Activated naive CD8-positive, alpha-beta T cell (primary cell): ENCODE data around the gene TMEM217.
"Not testable (repeated sequence)": the region's sequence is repeated elsewhere in the genome, so short reads cannot be mapped to it uniquely, and the experiment has no call there.

Experiments used
- H3K27ac Mint-ChIP-seq: one replicate; pipeline ENCODE4 v1.8.0; 2021; ENCODE audit warnings: mixed read lengths
- H3K27me3 Mint-ChIP-seq: one replicate; pipeline ENCODE4 v1.8.0; 2021; ENCODE audit warnings: mixed read lengths
- H3K36me3 Mint-ChIP-seq: one replicate; pipeline ENCODE4 v1.8.0; 2021; ENCODE audit warnings: mixed read lengths
- H3K4me1 Mint-ChIP-seq: one replicate; pipeline ENCODE4 v1.8.0; 2021; ENCODE audit warnings: low read depth, mixed read lengths
- H3K4me3 Mint-ChIP-seq: one replicate; pipeline ENCODE4 v1.8.0; 2021; ENCODE audit warnings: mild to moderate bottlenecking, mixed read lengths
- H3K9me3 Mint-ChIP-seq: one replicate; pipeline ENCODE4 v1.8.0; 2021; ENCODE audit warnings: low read depth, mixed read lengths

The TMEM217 gene

DNA sequence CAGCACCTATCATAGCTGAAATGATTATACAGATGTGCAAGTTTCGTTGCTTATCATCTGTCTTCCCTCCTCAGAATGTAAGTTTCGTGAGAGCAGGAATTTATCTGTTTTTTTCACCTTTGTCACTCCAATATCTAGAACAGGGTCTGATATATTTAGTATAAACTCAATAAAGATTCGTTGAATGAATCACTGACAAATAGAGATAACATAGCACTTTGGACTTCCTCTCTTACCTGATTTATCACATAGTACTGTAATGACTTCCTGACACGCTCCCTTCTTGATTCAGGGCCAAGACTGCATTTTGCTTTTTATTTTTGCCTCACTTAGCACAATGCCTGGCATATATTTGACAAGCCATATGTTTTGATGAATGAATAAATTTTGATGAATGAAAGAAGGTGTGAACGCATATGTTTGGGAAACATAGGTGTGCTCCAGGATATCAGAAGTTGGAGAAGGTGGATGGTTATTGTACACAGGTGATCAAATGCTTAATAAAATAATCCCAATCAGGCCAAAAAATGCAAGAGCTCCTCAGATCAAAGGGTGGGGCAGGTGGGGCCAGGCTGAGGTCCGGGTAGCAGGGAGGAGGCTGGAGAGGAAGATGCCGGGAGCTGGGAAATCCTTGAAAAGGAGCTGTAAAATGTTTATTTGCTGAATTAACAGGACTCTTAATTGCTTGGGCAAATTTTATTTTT lies 55.0 kb downstream of the TMEM217 start:
- Mint-ChIP-seq H3K4me1 (peaks cover 50% of the 10 kb centered on the region), H3K9me3 (no peaks in the 10 kb centered on the region), H3K27ac (peak overlapping the region; percentile 83), H3K27me3 (no peaks in the 10 kb centered on the region), H3K4me3 (peak overlapping the region; percentile 48), H3K36me3 (no peaks in the 10 kb centered on the region)

DNA sequence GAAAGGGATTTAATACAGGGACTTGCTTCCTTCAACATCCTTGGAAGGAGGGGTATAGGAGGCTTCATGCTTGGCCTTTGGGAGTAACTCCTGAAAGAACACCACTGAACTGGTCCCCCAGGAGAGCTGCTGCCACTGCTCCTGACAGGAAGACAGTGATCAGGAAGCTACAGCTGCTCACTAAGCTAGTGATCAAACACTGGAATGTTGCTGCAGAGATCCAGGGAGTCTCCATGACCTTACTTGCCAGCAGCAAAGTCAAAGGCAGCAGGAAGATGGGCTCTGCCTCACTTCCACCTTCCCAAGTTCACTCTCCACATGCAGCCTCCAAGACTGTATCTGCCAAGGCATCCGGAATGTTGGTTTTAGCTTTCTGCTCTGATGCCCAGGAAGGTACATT lies 56.2 kb downstream of the TMEM217 start:
- Mint-ChIP-seq H3K36me3 (no peaks in the 10 kb centered on the region), H3K27ac (no peak overlapping the region), H3K4me1 (peaks cover 38% of the 10 kb centered on the region), H3K9me3 (no peaks in the 10 kb centered on the region), H3K4me3 (no peak overlapping the region), H3K27me3 (no peaks in the 10 kb centered on the region)

DNA sequence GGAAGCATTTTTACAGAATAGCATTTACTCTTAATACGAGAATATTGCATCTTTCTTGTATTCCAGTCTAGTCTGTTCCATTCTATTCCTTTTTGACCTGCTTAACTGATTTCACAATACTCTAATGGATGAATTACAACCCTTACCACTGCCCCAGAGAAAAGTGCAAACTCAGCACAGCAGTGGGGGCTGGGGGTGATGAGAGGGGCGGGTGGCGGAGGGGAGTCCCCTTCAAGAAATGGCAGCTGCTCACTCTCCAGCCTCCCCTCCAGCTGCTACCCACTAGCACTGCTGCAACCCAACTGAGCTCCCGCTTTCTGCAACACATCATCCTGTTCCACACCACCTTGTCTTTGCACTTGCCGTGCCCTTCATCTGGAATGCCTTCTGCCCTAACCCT lies 57.9 kb downstream of the TMEM217 start:
- Mint-ChIP-seq H3K9me3 (no peaks in the 10 kb centered on the region), H3K36me3 (no peaks in the 10 kb centered on the region), H3K4me1 (peaks cover 29% of the 10 kb centered on the region), H3K27ac (no peak overlapping the region), H3K27me3 (no peaks in the 10 kb centered on the region), H3K4me3 (no peak overlapping the region)

DNA sequence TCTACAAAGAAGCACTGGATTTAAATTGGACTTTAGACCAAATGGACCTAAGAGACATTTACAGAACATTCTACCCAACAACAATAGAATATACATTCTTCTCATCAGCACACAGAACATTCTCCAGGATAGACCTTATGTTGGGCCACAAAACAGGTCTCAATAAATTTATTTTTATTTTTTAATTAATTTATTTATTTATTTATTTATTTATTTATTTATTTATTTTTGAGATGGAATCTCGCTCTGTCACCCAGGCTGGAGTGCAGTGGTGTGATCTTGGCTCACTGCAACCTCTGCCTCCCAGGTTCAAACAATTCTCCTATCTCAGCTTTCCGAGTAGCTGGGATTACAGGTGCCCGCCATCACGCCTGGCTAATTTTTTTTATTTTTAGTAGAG lies 61.5 kb downstream of the TMEM217 start:
- not testable (repeated sequence) for H3K36me3 Mint-ChIP-seq, H3K27me3 Mint-ChIP-seq, H3K4me3 Mint-ChIP-seq, H3K27ac Mint-ChIP-seq, H3K9me3 Mint-ChIP-seq
- peaks cover 24% of the 10 kb centered on the region for H3K4me1 Mint-ChIP-seq

DNA sequence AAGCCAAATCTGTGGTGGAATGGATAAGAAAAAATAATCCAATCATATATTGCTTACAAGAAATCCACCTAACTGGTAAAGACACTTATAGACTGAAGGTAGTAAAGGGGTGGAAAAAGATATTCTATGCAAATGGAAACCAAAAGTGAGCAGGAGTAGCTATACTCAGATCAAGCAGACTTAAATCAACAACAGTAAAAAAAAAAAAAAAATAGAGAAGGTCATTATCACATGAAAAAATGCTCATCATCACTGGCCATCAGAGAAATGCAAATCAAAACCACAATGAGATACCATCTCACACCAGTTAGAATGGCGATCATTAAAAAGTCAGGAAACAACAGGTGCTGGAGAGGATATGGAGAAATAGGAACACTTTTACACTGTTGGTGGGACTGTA lies 63.1 kb downstream of the TMEM217 start:
- not testable (repeated sequence) for H3K27me3 Mint-ChIP-seq, H3K9me3 Mint-ChIP-seq, H3K36me3 Mint-ChIP-seq, H3K4me3 Mint-ChIP-seq
- Mint-ChIP-seq H3K27ac (peak overlapping the region; percentile 81), H3K4me1 (peaks cover 29% of the 10 kb centered on the region)

DNA sequence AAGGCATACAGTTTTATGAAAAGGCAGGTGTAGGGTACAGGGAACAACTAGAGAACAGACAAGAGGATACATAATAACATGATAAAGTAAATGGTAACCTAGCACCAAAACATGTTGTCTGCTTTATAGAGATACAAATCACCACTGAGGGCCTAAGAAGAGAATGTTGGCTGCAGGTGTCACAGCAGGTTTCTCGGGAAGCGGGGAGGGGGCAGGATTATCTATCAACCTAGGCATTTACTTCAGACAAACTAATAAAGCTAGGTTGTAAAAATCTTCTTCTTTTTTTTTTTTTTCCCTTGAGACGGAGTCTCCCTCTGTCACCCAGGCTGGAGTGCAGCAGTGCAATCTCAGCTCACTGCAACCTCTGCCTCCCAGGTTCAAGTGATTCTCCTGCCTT lies 65.3 kb downstream of the TMEM217 start:
- no peaks in the 10 kb centered on the region for H3K9me3 Mint-ChIP-seq
- H3K27ac Mint-ChIP-seq, result peak overlapping the region; percentile 18
- H3K27me3 Mint-ChIP-seq, result no peaks in the 10 kb centered on the region
- peaks cover 41% of the 10 kb centered on the region for H3K4me1 Mint-ChIP-seq
- H3K4me3 Mint-ChIP-seq, result no peak overlapping the region
- H3K36me3 Mint-ChIP-seq, result no peaks in the 10 kb centered on the region

DNA sequence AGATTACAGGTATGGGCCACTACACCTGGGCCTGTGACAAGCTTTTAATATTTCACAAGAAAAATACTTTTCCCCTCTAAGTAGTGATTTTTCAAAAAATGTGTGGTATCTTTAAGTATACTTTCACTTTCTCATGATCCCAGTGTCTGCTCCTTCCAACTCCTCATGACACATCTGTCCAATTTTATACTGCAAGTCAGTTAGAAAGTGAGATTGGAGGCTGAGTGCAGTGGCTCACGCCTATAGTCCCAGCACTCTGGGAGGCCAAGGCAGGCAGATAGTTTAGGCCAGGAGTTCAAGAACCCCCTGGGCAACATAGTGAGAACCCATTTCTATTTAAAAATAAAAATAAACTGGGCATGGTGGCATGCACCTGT lies 67.8 kb downstream of the TMEM217 start:
- Mint-ChIP-seq H3K4me3 (peak overlapping the region; percentile 46), H3K27me3 (no peaks in the 10 kb centered on the region), H3K4me1 (peaks cover 62% of the 10 kb centered on the region), H3K27ac (peak overlapping the region; percentile 68), H3K36me3 (peaks cover 4% of the 10 kb centered on the region), H3K9me3 (no peaks in the 10 kb centered on the region)

DNA sequence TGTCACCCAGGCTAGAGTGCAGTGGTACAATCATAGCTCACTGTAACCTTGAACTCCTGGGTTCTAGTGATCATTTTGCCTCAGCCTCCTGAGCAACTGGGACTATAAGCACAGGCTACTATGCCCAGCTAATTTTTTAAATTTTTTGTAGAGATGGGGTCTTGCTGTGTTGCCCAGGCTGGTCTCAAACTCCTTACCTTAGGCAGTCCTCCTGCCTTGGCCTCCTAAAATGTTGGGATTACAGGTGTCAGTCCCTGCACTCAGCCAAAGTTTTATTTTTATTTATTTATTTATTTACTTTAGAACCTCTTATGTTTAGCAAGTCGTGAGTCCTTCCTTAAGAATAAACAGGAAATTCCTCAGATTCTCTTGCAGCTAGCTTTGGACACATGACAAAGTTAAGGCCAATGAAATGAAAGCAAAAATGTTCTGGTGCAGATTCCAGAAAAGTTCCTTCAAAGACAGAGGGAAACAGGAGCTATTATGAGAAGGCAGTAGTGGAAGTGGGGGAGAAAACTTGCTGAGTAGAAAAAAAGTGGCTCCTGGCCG lies 68.9 kb downstream of the TMEM217 start:
- peaks cover 4% of the 10 kb centered on the region for H3K36me3 Mint-ChIP-seq
- no peak overlapping the region for H3K4me3 Mint-ChIP-seq
- H3K4me1 Mint-ChIP-seq, result peaks cover 57% of the 10 kb centered on the region
- no peaks in the 10 kb centered on the region for H3K9me3 Mint-ChIP-seq
- H3K27ac Mint-ChIP-seq, result peak overlapping the region; percentile 66
- no peaks in the 10 kb centered on the region for H3K27me3 Mint-ChIP-seq

DNA sequence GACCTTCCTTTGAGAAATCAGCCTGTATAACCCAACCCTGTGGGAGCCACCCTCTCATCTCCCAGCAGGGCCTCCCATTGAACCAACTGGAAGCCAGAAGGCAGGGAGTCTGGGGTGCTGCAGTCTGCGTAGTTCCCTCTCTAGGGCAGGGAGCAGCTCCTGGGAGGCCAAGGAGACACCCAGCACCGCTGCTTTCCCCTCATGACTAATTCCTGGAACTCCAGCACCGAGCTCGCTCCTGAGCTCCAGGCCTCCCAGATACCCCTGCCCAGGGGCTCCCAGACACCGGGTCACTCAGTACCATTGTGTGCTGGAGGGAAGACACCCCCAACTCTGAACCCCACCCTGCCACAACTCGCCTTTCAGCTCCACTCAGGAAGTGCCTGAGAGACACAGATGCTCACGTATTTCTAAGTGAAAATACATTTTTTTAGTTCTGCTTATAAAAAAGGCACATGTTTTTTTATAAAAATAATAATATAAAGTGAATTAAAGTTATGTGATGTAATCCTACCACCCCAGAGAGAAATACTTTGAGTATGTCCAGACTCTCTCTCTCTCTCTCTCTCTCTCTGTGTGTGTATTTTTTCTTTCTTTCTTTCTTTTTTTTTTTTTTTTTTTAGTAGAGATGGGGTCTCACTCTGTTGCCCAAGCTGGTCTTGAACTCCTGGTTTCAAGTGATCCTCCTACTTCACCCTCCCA lies 70.5 kb downstream of the TMEM217 start:
- Mint-ChIP-seq H3K36me3 (peaks cover 4% of the 10 kb centered on the region), H3K4me1 (peaks cover 62% of the 10 kb centered on the region), H3K27me3 (no peaks in the 10 kb centered on the region), H3K4me3 (peak overlapping the region; percentile 52), H3K27ac (peak overlapping the region; percentile 90), H3K9me3 (no peaks in the 10 kb centered on the region)

DNA sequence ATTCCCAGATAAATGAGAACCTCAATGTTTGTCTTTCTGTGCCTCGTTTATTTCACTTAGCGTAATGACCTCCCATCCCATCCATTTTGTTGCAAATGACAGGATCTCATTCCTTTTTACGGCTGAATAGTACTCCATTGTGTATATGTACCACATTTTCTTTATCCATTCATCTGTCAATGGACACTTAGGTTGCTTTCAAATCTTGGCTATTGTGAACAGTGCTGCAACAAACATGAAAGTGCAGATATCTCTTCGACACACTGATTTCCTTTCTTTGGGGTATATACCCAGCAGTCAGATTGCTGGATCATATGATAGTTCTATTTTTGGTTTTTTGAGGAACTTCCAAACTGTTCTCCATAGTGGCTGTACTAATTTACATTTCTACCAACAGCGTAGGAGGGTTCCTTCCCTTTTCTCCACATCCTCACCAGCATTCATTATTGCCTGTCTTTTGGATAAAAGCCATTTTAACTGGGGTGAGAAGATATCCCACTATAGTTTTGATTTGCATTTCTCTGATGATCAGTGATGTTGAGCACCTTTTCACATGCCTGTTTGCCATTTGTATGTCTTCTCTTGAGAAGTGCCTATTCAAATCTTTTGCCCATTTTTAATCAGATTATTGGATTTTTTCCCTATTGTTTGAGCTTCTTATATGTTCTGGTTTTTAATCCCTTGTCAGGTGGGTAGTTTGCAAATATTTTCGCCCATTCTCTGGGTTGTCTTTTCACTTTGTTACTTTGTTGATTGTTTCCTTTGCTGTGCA lies 71.8 kb downstream of the TMEM217 start:
- peak overlapping the region; percentile 73 for H3K4me3 Mint-ChIP-seq
- peak overlapping the region; percentile 91 for H3K27ac Mint-ChIP-seq
- not testable (repeated sequence) for H3K36me3 Mint-ChIP-seq, H3K9me3 Mint-ChIP-seq, H3K27me3 Mint-ChIP-seq
- peaks cover 63% of the 10 kb centered on the region for H3K4me1 Mint-ChIP-seq

DNA sequence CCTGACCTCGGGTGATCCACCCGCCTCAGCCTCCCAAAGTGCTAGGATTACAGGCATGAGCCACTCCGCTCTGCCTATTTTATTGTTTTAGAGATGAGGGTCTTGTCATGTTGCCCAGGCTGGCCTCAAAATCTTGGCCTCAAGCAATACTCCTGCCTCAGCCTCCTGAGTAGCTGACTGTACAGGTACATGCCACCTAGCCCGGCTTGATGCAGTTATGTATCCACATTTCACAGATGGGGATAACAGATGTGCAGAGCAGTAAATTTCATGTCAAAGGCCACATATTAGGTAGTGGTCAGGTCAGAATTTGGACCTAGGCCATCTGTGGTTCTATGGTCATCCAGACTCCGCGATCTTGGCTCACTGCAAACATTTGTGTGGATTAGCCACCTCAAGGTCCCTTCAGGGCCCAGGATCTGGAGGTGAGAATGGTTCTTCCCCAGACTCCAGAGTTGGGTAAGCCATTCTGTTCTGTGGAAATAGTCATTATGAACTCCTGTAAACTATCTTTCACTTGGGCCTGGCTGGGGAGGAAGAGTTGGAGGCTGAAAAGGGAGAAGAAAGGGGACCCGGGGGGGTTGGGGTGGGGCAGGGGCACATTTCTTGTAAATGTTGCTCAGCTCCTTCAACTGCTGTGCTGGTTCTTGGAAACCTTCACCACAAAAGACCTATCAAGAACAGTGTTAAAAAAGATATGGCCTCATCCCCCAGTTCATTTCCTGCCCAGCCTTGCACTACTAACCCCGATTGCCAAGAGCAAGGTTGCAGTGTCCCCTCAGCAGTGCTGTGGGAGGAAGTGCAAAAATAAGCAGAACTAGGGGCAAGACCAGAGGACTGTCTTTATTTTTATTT lies 75.0 kb downstream of the TMEM217 start:
- no peaks in the 10 kb centered on the region for H3K27me3 Mint-ChIP-seq
- peaks cover 4% of the 10 kb centered on the region for H3K36me3 Mint-ChIP-seq
- H3K9me3 Mint-ChIP-seq, result no peaks in the 10 kb centered on the region
- peak overlapping the region; percentile 97 for H3K27ac Mint-ChIP-seq
- H3K4me1 Mint-ChIP-seq, result peaks cover 55% of the 10 kb centered on the region
- H3K4me3 Mint-ChIP-seq, result peak overlapping the region; percentile 67

DNA sequence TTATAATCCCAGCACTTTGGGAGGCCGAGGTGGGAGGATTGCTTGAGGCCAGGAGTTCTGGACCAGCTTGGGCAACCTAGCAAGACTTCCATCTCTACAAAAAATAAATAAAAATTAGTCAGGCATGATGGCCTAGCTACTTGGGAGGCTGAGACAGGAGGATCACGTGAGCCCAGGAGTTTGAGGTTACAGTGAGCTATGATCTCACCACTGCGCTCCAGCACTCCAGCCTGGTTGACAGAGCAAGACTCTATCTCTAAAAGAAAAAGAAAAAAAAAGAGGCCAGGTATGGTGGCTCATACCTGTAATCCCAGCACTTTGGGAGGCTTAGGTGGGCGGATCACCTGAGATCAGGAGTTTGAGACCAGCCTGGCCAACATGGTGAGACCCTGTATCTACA lies 77.3 kb downstream of the TMEM217 start:
- H3K4me3 Mint-ChIP-seq, H3K27me3 Mint-ChIP-seq, H3K36me3 Mint-ChIP-seq, H3K27ac Mint-ChIP-seq, H3K9me3 Mint-ChIP-seq: not testable (repeated sequence)
- peaks cover 57% of the 10 kb centered on the region for H3K4me1 Mint-ChIP-seq

DNA sequence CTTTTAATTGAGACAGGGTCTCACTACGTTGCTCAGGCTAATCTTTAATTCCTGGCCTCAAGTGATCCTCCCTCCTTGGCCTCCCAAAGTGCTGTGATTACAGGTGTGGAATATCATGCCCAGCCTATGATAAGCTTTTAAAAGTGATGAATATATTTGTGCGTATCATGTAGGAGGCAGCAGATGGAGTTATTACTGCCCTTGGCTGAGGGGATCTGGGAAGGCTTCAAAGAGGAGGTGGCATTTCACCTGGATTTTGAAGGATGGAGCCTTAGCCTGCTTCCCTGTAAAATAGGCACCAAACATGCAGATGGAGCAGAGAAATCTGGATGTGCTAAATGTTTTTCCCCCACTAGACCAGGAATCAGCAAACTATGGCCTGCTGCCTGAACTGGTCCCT lies 77.9 kb downstream of the TMEM217 start:
- Mint-ChIP-seq H3K27me3 (no peaks in the 10 kb centered on the region), H3K4me3 (no peak overlapping the region), H3K4me1 (peaks cover 58% of the 10 kb centered on the region), H3K27ac (no peak overlapping the region), H3K9me3 (no peaks in the 10 kb centered on the region), H3K36me3 (peaks cover 13% of the 10 kb centered on the region)

DNA sequence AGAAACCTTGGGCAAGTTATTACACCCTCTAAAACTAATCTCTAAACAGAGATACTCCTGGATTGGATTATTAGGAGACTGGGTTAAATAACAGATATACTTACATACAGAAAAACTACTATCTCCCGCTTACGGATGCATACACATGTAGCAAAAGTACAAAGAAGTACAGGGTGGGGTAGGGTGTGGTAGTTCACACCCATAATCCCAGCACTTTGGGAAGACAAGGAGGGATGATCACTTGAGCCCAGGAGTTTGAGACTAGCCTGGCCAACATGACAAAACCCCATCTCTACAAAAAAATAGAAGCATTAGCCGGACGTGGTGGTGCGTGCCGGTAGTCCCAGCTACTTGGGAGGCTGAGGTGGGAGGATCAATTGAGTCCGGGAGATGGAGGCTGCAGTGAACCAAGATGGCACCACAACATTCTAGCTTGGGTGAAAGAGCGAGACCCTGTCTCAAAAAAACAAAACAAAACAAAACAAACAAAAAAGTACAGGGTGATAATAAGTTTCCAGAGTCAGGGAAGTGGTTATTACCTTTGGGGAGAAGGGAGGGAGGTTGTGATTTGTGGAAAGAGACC lies 79.9 kb downstream of the TMEM217 start:
- Mint-ChIP-seq H3K4me1 (peaks cover 68% of the 10 kb centered on the region), H3K4me3 (peak overlapping the region; percentile 57), H3K36me3 (peaks cover 31% of the 10 kb centered on the region), H3K27me3 (no peaks in the 10 kb centered on the region), H3K9me3 (no peaks in the 10 kb centered on the region), H3K27ac (peak overlapping the region; percentile 77)
